ENCODE measurements around the gene ZMAT1.
"Not testable (repeated sequence)": the region's sequence is repeated elsewhere in the genome, so short reads cannot be mapped to it uniquely, and the experiment has no call there.

Gene ZMAT1

GRCh38 chrX:101931488-101932248 is at the start of gene ZMAT1:
Gene ZMAT1 (minus strand): TSS chrX:101932027. CDS start chrX:101932008, 19 bp downstream.
- peak; percentile 76 for DNase-seq (ENCODE audit: low spot score)

GRCh38 chrX:101977106-101977505 is 45.3 kb upstream of the ZMAT1 start:
- no peak for DNase-seq (ENCODE audit: low spot score)

- DNase-seq (ENCODE audit: low spot score): no peak
Measured at GRCh38 chrX:101973066-101973465, 41.2 kb upstream of the ZMAT1 start.

GRCh38 chrX:101964923-101965539 is 33.2 kb upstream of the ZMAT1 start:
- DNase-seq (ENCODE audit: low spot score): not testable (repeated sequence)

- no peak for DNase-seq (ENCODE audit: low spot score)
Measured at GRCh38 chrX:101958139-101958538, 26.3 kb upstream of the ZMAT1 start.

GRCh38 chrX:101957174-101957573 is 25.3 kb upstream of the ZMAT1 start:
- DNase-seq (ENCODE audit: low spot score): no peak

- no peak for DNase-seq (ENCODE audit: low spot score)
Measured at GRCh38 chrX:101956556-101956955, 24.7 kb upstream of the ZMAT1 start.

- DNase-seq (ENCODE audit: low spot score): no peak
Measured at GRCh38 chrX:101950581-101950980, 18.8 kb upstream of the ZMAT1 start.

GRCh38 chrX:101932249-101932570 is 383 bp upstream of the ZMAT1 start:
- no peak for DNase-seq (ENCODE audit: low spot score)

GRCh38 chrX:101931136-101931487 is 715 bp downstream of the ZMAT1 start:
- no peak for DNase-seq (ENCODE audit: low spot score)

- no peak for DNase-seq (ENCODE audit: low spot score)
Measured at GRCh38 chrX:101925733-101926132, 6.1 kb downstream of the ZMAT1 start.

GRCh38 chrX:101918751-101919150 is 13.1 kb downstream of the ZMAT1 start:
- no peak for DNase-seq (ENCODE audit: low spot score)

GRCh38 chrX:101906136-101906796 is 25.6 kb downstream of the ZMAT1 start:
- DNase-seq (ENCODE audit: low spot score): no peak

- DNase-seq (ENCODE audit: low spot score): no peak
Measured at GRCh38 chrX:101904996-101905395, 26.8 kb downstream of the ZMAT1 start.

Measured in AG20443 (cell line).